HG02610 (cell line): ENCODE measurements around the gene MAP3K14.

Experiments
- ATAC-seq: cut with Tn5 transposase; IDR thresholded peaks from one replicate; pipeline ENCODE4 v1.9.1; 2021; ENCODE audit warnings: mild to moderate bottlenecking, moderate library complexity; ENCODE audit not compliant: unreplicated experiment

Gene MAP3K14

DNA sequence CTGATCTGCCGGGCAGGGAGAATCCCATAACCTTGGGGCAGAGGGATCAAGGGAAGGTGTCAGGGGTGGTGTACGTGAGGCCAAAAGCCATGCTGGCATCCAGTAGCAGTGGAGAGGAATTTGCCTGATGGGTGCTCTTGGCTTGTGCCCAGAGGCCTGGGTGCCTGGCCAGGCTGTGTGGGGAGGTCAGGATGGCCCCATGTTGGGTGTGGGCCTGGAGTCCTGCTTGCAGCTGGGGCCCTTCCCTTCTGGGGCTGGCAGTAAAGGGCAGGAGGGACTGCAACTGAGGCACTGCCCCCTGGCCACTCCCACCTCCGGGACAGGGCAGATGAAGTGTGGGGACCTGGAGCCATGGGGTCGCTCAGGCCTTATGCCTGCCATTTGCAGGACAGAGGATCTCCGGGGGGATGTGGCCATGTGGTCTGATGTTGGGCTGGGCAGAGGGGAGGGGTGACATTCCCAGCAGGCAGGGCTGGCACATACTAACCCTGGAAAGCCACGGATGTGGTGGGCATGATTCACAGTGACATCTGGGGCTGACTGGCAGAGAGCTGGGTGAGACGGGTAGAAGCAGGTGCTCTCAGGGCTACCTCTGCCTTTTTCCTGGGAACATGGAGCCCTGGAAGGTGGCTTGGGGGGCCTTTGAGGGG, 91.6 kb downstream of the MAP3K14 start:
- no peak for ATAC-seq

DNA sequence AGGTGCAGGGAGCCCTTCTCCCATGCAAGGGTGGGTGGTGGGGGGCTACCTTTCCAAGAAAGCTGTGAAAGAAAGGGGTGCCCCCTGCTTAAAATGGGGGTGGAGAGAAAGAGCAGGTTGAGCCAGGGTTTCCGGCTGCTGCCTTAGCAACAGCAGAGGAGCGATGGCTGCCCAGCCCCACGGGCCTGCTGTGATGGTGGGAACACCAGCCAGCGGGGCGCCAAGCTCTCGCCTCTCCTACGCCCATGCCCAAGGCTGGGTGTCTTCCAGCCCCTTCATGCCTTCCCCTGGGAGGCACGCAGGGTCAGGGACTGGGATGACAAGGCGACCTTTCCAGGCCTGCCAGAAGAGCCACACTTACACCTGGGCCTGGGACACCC, 92.2 kb downstream of the MAP3K14 start:
- ATAC-seq: no peak

DNA sequence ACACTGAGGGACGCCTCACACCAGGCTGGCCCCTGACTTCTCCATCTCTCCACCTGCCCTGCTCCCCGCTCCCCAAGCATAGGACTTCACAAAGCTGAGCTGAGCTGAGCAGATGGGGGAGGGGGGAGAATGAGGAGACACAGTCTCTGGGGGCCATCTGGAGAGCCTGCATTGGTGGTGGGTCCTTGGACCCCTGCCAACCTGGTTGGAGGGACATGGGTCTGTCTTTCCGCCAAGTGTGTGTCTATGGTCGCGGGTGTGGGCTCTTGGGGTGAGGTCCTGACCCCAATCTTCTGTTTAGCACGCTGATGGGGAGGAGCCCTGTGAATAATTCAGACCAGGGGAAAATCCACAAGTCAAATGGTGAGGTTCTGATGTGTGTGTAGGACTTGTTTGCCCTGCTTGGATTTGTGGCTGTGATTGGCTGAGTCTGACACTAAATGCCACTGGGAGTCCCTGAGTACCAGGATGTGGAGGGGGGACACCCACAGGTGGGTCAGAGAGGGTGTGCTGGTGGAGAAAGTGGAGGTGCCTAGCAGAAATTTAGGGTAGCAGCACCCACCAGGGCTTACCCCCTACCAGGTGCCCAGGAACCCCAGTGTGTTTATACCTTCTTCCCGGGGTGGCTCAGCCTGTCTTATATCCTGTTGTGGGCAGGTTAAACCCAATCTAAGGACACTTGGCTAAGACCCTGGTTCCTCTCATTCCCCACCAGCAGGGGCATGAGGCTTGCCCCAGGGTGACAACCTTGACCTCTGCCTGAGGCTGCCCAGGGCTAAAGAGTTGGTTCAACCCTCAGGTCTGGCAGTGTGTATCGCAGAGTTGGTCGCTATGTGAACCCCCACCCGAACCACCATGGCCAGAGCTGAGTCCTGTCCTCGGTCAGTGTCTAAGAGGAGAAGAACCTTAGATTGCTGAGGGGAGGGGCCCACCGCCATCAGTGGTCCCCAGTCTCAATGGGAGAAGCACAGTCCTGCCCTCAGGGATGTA, 93.0 kb downstream of the MAP3K14 start:
- ATAC-seq: no peak

DNA sequence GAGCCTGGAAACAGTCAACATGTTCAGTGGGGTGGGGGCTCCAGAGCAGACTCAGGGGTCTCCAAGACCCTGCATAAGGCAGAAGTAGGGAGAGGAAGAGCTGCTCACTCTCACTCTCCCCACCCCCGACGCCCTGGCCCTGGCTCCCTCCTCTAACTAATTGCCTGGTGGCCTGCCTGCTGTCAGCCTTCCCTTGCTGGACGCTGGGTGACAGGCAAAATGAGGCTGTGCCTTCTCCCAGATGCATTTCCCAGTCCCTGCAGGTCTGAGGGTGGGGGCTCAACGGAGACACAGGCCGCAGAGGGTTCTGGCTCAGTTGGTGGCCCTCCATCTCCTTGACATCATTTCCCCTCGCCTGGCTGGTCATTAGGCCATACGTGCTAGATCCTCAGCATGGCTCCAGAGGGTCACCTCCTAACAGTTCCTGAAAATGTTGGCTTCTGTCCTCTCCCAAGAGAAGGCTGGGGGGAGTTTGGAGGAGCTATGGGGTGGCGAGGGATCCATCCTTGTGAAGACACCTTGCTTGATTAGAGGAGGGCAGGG, 93.8 kb downstream of the MAP3K14 start:
- ATAC-seq: no peak

DNA sequence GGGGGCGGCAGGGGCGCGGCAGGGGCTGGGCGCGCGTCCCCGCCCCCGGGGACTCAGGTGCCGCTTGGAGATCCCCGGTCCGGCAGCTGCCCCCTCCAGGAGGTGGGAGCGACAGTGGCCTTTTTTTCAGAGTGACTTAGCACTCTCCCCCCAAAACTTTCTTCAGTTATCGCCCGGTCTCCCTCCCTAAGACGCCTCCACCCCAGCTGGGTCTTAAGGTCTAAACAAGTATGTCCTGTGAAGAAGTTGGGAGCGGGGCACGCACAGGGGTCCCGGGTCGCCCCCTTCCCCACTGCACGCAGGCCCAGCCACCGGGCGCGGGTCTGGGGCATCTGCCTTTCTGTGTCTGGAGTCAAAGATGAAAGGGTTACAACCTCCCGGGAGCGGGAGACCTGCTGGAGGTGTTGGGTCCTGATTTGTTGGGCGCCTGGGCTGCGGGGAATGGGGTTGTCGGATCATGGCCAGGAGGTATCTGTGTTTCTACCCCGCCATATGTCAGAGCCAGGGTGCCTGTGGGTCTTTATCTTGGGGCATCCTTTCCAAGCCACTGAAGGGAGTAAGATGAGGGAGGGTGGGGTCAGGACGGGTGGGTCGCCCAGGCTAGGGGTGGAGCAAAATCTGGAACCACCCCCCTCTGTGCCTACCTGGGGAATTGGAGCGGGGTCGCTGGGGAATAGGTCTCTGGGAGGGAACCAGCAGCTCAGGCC, 94.4 kb downstream of the MAP3K14 start:
- ATAC-seq: no peak

DNA sequence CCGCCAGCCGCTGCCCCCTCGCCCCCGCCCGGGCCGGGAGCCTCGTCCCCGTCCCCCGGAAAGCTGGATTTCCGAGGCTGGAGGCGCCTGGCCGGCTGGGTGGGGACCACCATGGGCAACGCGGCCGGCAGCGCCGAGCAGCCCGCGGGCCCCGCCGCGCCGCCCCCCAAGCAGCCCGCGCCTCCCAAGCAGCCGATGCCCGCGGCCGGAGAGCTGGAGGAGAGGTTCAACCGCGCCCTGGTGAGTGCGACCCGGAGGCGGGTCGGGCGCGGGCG, 94.9 kb downstream of the MAP3K14 start:
- ATAC-seq: no peak

DNA sequence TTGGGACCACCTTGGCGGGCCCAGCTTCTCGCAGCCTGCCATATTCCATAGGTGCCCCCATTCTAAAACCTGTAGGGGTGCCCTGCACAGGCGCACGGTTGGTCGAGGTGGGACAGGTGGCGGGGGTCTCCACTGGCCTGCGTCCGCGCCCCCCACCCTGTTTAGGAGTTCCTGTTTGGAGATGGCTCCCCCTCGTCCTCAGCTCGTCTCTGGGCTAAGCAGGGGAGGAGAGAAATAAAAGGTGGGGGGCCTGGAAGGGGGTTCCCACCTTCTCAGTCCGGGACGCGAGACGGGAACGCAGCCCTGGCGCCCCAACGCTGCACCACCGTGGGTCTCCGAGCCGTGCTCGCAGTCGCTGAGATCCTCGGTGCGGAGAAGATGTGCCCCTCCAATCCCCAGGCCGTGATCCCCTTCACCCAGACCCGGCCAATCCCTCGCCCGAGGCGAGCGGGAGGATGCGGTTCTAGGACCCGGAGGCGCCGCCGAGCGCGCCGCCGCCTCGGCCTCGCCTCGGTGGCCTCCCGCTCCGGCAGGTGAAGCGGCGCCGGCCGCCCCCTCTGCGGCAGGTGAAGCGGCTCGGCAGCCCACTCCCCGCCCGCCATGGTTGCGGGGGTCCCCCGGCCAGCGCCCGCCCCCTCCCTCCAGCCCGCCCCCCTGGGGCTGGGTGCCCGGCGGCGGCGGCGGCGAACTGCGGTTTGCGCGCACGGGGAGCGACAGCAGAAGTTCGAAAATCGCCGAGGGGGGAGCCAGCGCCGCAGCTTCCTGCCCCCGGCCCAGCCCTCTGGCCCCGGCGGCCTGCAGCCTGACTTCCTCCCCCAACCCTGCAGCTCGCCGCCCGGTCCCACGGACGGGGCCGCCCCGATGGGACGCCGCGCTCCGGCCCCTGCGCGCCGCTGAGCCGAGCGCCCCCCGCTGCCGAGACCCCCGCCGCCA, 95.5 kb downstream of the MAP3K14 start, which contains the start of gene FMNL1:
Gene FMNL1, plus strand, starts transcription at position 805 of the 933 bp plus-strand sequence. CDS start 240 bp downstream, outside the sequence.
- ATAC-seq: no peak

DNA sequence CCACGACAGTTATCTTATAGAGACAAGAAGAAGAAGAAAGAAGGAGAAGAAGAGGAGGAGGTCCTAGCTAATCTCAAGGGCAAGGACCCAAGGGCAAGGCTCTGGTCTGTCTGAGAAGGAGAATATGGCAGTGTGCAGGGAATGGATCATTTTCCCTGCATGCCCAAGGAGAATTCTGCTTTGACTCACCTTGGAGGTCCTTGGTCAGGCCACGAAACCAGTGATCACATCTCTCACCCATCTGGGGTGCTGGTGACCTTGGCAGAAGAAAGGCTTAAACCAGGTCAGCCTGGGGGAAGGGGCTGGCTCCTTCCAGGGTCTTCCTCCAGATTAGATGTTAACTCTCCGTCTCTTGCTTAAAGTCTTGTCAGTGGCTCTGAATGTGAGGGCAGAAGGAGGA, 96.7 kb downstream of the MAP3K14 start:
- no peak for ATAC-seq

DNA sequence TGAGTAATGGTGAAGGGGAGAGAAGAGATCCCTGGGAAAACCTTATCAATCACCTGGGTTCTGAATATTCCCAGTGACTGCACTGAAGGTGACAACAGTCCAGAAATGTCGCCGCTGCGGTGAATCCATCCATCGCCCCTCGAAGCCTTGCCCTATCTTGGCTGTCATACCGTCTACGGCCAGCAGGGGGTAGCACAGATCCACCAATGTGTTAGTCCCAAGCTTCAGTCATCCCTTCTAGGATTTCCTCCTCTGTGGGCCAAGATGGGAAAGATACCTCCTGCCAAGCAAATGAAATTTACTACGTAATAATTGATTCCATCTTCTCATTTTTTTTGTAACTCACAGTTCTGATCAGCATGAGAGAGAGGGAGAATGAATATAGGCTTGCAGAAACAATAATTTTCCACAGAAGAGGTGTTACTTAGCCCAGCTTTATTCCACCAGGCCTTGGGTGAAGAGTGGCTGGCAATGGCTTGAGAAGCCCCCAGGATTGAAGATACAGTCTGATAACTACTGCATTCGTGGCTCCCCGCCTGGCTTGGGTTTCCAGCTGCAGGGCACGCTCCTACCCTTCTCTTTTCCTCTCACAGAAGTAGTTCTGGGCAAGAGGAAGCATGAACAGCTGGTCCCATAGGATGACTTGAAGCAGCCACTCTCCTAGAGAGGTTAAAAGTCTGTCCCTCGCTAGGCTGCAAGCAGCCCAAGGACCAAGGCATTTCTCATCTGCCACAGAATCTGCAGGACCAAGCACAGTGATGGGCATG, 97.7 kb downstream of the MAP3K14 start:
- ATAC-seq: no peak
